ENCODE data around the gene CMSS1.

- TF ChIP-seq POLR2A (IDR thresholded peaks at IDR 0.05; ENCODE audit: low read depth, low read length) (no peak), TAF1 (IDR thresholded peaks at IDR 0.05; ENCODE audit: borderline replicate concordance, low read depth, low read length) (no peak)
Measured at GRCh38 chr3:99781761-99782160, 35.9 kb upstream of the CMSS1 start.
